GM19324 (cell line): ENCODE measurements around the gene GAL3ST1.
"Not testable (repeated sequence)": the region's sequence is repeated elsewhere in the genome, so short reads cannot be mapped to it uniquely, and the experiment has no call there.

ENCODE experiments used
- ATAC-seq: cut with Tn5 transposase; IDR thresholded peaks from one replicate; pipeline ENCODE4 v1.9.1; 2021; ENCODE audit warnings: mild to moderate bottlenecking, moderate library complexity; ENCODE audit not compliant: unreplicated experiment, low FRiP score

Gene GAL3ST1

DNA sequence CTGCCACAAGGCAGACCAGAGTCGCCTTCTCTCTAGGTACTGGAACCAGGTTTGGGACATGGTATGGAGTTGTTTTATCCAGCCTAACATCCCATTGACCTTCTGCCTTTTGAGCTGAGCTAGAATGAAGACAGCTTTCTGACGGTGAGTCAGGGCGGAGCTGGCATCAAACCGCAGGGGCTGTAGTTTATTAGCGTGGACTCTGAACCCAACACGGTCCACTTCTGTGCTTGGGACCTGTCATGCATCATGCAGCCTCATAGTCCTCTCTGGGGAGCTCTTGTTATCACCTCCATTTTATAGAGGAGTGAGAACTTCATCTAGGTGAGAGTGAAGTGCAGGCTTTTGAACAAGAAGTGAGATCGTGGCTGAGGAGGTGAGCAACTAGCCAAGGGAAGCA lies 8.3 kb downstream of the GAL3ST1 start:
- no peak for ATAC-seq

DNA sequence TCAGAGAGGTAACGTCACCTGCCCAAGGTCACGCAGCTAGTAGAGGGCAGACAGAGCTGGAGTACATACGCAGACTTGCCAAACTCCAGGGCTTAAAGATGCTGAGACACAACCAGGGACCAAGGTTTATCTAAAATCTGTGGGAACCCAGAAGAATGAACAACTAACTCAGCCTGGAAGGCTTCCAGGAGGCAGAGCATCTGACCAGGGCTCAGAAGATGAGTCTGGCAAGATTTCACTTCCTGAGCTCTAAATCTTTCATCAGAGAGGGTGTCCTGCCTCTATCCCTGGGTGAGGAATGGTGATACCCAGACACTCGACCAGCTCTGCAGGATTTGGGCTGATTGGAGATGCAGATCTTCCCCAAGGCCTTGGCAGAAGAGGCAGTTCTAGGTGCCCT lies 9.1 kb downstream of the GAL3ST1 start:
- no peak for ATAC-seq

GRCh38 chr22:30564761-30565119 lies 9.7 kb downstream of the GAL3ST1 start:
- no peak for ATAC-seq

DNA sequence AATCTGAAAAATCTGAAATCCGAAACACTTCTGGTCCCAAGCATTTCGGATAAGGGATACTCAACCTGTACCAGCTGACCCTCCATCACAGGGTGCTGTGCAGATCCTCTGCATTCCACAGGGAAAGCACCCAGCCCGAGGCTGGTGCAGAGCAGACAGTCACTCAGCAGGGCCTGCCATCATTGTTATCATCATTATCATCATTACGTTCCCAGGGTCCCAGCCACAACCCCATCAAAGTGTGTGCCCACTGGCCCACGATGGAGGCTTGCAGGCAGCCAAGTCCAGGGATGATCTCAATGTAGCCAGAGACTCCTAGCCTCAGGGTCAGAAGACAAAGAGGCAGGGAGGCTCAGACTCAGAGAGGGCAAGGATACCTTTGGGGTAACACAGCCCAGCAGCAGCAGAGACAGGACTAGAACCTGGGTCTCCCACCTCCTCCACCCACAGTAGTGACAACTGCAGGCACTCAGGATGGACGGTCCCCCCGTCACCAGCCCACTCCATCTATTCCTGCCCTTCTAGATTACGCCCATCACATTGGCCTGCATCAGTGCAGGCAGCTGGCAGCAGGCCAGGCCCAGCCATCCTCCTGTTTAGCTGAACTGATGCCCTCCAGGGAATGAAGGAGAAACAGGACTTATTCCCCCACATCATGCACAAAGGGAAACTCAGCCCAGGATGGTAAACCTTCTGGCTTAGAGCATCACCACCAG lies 10.3 kb downstream of the GAL3ST1 start:
- ATAC-seq: no peak

- no peak for ATAC-seq
Measured at GRCh38 chr22:30562366-30562765, 12.1 kb downstream of the GAL3ST1 start.

DNA sequence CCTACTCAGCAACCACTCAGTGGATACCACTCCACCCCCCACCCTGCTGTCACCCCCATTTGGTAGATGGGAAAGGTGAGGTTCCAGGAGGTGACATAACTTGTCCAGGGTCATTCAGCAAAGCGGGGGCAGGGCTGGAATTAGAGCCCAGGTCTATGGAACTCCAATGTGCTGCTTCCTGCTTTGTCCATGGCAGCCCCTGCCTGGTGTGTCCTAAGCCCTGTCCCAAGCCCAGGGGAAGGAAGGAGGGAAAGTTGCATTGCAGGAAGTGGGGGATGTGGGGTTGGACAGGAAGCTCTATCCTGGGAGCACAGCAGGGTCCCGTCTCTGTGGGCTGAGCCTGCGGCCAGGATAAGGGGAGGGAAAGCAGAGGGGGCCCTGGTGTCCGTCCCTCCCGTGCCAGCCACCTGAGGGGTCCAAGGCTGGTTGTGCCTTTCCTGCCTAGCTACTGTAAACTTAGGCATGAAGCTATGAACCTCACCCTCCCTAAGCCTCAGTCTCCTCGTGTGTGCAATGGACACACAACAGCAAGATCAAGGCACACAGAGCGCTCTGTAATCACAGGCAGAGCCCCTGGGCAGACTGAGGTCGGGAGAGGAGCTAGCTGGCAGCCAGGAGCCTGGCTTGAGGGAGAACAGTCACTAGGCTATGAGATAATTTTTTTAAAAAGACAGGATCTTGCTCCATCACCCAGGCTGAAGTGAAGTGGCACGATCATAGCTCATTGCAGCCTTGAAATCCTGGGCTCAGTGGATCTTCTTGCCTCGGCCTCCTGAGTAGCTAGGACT lies 12.9 kb downstream of the GAL3ST1 start:
- ATAC-seq: no peak

- ATAC-seq: not testable (repeated sequence)
Measured at GRCh38 chr22:30560643-30561202, 13.7 kb downstream of the GAL3ST1 start.

DNA sequence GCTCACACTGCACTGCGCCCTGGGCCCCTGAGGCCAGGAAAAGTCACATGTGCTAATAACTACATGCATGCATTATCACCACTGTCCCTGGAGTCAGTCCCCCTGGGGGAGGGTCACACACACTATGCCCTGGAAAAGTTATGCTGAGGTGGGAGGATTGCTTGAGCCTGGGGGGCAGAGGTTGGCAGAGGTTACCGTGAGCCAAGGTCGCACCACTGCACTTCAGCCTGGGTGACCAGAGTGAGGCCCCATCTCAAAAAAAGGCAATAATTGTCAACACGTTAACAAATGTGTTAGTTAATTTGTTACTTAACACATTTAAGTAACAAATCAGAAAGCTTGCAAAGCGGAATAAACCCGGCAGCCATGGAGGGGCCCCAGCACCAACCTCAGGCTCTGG lies 14.6 kb downstream of the GAL3ST1 start:
- ATAC-seq: no peak

DNA sequence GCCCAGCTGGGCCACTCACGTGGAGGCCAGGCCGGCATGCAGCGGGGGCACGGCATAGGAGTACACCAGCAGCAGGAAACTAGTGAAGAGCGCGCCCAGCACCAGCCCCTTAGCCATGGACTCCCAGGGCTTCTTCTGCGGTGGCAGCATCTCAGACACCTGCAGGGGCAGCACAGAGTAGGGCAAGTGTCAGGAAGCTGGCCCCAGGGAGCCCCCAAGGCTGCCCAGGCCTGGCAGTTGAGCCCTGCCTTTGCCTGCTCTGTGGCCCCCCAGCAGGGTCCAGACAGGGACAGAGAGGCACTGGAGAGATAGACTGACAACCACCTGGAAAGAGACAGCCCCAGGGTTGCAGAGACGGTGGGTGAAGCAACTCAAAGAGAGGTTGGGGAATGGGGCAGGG lies 17.2 kb downstream of the GAL3ST1 start:
- no peak for ATAC-seq

GRCh38 chr22:30556388-30556787 lies 18.1 kb downstream of the GAL3ST1 start:
- no peak for ATAC-seq

GRCh38 chr22:30555282-30556210 lies 18.9 kb downstream of the GAL3ST1 start:
- ATAC-seq: no peak

DNA sequence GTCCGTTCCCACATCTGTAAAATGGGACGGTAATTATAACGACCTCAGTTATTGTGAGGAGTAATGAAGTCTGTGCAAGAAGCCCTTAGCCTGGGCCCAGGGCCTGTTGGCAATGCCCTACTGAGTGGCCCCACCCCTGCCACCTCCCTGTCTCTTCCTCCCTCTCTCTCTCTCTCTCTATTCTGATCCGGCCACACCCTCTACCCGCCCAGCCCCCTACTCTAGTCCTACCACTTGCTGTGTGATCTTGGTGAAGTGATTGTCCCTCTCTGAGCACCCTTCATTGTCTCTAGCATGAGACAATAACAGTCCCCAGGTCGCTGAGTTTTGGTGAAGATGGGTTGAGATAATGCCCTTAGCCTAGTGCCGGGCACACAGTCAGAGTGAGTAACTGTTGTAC lies 20.5 kb downstream of the GAL3ST1 start:
- ATAC-seq: no peak

- ATAC-seq: no peak
Measured at GRCh38 chr22:30552719-30553118, 21.7 kb downstream of the GAL3ST1 start.

- ATAC-seq: not testable (repeated sequence)
Measured at GRCh38 chr22:30551813-30552212, 22.7 kb downstream of the GAL3ST1 start.

- ATAC-seq: no peak
Measured at GRCh38 chr22:30547188-30547587, 27.3 kb downstream of the GAL3ST1 start.

- ATAC-seq: no peak
Measured at GRCh38 chr22:30546616-30547015, 27.8 kb downstream of the GAL3ST1 start, which contains the start of gene SEC14L6. Gene SEC14L6, minus strand, starts transcription at chr22:30546741. Its CDS starts 59 bp downstream, at chr22:30546682.

- ATAC-seq: no peak
Measured at GRCh38 chr22:30542811-30543188, 31.7 kb downstream of the GAL3ST1 start.

DNA sequence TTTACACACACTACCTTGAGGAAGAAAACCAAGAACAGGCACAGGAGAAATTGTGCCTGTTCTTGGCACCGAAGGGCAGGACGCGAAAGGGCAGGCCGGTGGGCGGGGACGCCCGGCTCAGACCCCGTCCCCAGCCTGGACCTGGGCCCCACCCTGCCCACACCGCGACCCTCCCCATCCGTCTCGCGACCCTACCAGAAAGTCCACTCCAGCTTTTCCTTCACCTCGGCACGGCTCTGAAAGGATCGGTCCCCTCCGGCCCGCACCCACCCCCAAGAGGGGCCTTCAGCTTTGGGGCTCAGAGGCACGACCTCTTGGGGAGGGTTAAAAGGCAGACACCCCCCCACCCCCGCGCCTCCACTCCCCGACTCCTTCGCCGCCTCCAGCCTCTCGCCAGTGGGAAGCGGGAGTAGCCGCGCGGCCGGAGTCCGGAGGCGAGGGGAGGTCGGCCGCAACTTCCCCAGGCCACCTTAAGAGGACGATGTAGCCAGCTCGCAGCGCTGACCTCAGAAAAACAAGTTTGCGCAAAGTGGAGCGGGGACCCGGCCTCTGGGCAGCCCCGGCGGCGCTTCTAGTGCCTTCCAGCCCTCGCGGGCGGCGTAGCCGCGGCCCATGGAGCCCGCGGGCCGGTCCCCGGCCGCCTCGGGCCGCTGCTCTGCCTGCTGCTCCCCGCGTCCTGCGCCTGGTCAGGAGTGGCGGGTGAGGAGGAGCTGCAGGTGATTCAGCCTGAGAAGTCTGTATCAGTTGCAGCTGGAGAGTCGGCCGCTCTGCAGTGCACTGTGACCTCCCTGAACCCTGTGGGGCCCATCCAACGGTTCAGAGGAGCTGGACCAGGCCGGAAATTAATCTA lies 32.3 kb downstream of the GAL3ST1 start:
- no peak for ATAC-seq

GRCh38 chr22:30541511-30541910 lies 33.0 kb downstream of the GAL3ST1 start:
- ATAC-seq: not testable (repeated sequence)

DNA sequence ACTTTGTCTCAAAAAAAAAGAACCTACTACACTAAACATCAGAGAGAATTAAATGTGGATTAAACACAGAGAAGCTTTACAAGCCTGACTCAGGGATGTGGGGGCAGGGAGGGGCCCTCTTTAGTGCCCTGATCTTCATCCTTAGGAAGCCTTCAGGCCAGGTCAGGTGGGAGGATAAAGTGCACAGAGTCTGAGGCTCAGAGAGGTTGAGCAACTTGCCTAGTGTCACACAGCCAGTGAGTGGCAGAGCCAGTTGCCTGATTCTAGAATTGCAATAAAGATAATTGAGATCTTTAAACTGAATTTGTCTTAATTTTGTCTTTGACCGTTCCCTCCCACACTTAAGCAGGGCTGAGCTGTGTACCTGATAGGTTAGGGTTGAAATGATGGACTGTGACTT lies 35.1 kb downstream of the GAL3ST1 start:
- no peak for ATAC-seq
